ENCODE data around the gene GALK2.

- TF ChIP-seq CTCF (IDR thresholded peaks at IDR 0.05), result no peak
- TF ChIP-seq POLR2A (IDR thresholded peaks at IDR 0.05), result no peak
- TF ChIP-seq POLR2AphosphoS5 (IDR thresholded peaks at IDR 0.05), result no peak
Measured at GRCh38 chr15:49200347-49200746, 30.3 kb downstream of the GALK2 start.

All from breast epithelium (tissue), 3 donors.